HG02623 (cell line): ENCODE results near the gene IKBKE.

Experiments used
- ATAC-seq: cut with Tn5 transposase; IDR thresholded peaks from one replicate; pipeline ENCODE4 v1.9.1; 2021; ENCODE audit warnings: moderate library complexity; ENCODE audit not compliant: unreplicated experiment

IKBKE gene

DNA sequence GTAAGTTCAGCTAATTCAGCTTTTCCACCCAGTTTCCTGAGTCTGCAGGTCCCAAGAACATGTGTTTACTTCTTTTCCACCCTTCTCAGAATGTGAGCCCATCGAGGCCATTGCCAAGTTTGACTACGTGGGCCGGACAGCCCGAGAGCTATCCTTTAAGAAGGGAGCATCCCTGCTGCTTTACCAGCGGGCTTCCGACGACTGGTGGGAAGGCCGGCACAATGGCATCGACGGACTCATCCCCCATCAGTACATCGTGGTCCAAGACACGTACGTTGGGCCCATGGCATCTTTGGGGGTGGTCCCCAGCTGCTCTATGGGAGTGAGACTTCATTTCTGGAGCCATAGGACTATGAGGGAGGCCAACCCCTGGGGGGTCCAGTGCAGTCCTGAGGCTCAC is 17.2 kb upstream of the IKBKE start:
- ATAC-seq, result no peak

DNA sequence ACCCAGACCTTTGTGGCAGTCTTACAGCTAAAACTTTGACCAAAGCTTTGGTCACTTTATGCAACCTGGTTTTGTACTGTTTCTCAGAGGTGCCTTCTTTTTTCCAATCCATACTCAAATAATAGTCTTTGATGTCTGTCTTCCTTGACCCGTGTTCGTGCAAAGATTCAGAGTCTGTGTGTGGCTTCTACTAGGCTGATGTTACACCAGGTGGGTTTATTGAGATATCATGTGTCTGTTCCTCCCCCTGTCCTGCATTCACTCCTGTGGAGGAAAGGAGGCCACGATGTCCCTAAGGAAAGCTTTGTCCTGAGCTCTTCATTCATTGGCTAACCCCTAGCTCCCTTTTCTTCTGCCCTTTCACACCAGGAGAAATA is 15.0 kb upstream of the IKBKE start:
- ATAC-seq, result no peak

DNA sequence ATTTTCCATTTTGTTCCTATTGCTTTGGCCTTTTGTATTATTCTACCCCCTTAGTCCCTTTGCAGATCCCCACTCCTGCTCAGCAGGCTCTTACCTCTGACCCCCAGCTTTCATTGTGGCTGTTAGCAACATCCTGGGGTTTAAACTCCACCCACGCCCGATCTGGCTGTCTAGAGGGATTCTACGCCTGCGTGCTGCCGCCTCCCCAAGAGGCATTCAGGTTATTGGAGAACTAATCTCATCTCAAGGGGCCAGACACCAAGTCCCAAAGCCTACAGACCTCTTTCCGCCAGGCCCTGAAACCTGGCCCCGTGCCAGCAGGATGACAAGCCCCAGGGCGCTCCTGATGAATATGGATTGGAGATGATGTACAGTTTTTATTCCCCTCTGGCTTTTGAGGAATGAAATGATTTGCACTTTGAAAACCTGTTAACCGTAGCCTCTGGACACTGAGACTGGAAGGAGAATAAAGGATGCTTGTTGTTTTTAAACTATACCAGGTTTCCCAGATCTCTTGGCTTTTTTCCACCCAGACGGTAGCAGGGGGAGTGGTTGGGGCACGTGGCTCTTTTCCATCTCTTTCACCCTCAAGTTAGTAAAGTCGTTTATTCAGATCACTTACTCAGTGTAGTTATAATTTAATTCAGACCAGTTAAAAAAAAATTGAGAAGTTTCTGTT is 14.5 kb upstream of the IKBKE start:
- no peak for ATAC-seq

DNA sequence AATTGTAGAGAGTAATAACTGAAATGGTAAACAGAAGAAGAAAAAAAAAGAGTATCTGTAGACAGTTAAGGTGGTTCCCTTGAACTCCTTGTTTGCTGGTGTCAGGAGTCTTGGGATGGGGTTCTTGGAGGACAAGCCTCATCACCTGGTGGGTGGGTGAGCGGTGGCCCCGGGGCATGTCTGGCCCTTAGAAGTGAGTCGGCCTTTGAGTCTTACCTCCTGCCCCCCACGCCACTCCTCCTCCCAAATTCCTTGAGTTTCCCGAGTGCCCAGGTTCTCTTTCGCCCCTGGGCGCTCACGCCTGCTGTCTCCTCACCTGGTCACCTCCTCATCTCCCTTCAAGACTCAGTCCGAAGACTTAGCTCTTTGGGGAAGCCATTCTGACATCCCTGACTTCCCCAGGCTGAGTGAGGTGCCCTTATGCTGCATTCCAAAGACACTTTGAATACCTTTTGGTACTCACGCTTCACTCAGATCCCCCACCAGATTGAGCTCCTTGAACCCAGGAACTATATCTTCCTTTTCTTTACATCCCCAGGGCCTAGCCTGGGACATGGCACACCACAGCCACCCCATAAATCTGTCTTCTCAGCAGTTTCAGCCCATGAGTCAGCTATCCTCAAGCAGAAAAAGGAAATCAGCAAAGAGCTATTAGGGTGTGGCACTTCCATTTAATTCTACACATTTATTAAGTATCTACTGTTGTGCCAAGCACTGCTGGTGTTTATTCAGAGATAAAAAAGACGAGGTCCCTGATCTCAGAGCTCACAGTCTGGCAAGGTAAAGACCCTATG is 13.5 kb upstream of the IKBKE start:
- no peak for ATAC-seq

DNA sequence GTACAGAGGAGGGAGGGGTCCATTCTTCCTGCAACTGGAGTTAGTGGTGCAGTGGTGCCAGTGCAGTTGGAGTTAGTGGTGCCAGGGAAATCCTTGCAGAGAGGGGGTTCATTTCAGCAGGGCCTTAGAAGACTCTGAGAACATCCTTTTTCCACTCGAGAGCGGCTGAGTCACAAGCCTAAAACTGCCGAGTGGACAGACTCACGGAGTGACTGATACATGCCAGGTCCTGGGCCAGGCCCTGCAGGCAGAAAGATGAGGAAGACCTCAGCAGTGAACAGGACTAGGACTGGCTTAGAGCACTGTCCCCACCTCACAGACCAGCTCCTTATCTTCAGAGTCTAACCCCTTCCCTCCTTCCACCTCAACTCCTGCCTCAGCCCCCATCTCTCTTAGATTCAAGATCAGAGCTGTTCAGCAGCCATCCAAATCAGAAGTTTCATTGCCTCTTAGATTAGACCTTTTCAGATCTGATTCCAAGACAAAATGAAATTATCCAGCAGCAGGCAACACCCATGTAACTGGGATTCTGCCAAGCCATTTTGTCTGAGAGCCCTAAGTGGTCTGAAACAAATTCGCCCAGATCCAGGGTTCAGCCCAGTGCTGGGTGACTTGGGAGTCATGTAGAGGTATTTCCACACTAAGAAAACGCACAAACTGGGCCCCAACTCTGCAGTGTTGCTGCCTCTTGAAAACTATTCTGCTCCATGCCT is 12.7 kb upstream of the IKBKE start:
- no peak for ATAC-seq

DNA sequence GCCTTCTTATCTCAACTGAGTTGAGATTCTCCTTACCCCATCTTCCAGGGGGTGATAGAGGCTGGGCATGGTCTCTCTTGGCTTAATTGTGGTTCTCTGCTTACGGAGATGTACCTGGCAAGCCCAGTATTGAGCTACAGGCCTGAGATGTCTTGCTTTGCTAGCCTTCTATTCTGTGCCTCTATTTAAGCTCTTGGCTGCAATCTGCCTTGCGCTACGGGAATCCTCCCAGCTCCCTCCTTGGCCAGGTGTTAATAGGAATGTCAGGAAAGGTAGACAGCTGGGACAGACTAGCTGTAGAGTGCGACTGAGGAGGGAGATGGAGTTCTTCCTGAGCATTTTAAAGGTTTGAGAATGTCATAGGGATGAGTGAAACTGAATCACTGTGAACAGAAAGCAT is 10.6 kb upstream of the IKBKE start:
- no peak for ATAC-seq

DNA sequence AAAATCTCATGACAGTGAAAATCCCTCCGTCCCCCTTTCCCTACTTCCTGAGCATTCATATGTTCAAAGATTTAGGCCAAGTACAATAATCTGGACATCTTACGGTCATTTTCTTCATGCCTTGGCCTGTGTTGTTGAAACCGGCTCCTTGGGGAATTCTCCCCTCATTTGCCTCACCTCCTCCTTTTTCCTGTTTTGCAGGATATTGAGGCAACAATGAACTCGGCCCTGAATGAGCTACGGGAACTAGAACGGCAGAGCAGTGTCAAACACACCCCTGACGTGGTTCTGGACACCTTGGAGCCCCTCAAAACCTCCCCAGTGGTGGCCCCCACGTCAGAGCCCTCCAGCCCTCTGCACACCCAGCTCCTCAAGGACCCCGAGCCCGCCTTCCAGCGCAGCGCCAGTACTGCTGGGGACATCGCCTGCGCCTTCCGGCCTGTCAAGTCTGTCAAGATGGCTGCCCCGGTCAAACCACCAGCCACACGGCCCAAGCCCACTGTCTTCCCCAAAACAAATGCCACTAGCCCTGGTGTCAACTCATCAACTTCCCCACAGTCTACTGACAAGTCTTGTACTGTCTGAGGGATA is 9.3 kb upstream of the IKBKE start:
- ATAC-seq, result no peak

DNA sequence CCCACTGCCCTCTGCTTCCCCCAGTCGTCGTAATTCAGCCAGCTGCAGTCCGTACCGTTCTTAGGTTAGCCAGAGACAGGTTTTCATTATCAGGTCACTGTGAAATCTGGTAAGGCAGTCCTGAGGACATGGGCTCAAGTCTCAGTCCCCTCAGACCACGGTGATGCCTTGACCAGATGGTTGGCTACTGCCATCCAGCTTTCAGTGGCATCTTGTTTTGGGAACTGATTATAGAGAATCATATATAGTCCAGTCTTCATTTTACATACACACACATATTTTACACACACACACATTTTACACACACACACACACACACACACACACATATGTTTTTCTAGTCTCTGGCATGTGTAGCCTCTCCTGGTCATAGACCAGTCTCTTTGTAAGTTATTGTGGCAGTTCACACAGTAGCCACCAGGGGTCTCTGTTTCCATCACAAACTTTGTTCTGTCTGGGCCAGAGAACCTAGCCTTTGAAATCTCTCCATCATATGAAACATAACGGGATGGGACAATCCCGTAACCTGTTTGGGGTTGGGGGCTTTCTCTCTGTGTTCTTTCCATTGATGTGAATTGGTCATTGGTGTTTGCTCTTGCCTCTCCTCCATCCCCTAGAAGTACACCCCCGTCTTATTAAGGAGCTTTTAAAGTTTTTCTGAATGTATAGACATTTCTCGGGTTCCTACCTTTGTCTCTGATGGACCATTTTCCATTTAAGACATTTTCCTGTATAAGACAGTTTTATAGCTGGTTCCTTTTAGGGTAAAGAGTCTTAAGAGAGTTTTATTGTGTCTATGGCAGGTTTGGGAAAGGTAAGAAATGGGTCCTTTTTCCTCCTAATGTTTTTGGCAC is 8.4 kb upstream of the IKBKE start:
- ATAC-seq, result no peak

DNA sequence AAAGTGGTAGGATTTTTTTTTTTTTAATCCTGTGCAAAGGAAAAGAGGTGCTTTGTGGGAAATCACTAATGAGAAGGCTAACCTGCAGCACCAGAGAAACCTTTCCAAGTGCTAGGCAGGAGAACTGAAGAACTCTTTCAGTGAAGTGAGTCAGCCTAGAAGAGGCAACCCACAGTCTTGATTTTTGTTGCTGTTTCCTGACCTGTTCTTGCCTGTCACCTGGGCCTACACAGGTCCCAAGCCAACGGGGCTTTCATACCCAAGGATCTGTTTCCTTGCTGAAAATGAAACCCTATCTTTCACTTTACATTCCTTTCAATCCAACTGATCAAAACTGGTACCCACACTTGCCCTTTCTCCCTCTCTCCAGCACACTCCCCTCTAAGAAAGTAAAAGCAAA is 7.1 kb upstream of the IKBKE start:
- ATAC-seq, result no peak

DNA sequence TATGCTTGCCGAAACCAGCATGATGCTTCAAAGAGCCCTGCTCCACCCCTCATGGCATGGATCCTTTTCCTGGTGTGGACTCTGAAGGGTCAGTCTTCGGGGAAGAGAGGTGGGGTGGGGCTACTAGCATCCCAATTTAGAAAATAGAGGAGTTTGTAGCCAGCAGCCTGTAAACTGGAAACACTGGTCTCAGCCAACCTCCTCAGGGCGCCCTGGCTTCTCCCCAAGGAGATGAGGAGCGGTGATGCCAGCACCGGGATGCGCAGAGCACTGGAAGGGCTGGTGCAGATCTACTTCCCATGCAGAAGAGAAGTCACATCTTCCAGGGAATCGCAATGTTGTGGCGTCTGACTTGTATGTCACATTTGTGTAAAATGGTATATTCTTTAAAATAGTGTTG is 6.4 kb upstream of the IKBKE start:
- no peak for ATAC-seq

DNA sequence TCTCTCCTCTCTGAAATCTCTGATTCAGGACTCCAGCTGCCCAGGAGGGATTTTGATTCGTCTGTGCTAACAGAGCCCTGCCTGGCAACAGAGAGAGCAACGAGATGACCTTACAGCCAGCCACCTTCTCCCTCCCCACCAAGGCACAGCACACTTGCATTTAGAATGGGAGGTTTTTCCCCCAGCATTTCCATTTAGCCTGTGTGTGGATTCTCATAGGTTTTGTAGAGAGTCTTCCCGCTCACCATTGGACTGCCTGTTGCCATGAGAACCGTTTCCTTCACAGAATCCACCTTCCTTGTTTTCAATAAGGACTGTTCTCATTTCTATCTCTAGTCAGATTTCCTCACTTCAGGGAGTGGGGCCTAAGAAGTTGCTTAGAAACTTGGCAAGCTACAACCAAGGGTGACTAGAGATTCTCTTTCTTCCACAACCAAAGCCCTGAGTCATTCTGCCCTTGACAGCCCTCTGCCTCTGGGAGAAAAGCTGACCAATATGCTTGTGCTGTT is 5.8 kb upstream of the IKBKE start:
- no peak for ATAC-seq

DNA sequence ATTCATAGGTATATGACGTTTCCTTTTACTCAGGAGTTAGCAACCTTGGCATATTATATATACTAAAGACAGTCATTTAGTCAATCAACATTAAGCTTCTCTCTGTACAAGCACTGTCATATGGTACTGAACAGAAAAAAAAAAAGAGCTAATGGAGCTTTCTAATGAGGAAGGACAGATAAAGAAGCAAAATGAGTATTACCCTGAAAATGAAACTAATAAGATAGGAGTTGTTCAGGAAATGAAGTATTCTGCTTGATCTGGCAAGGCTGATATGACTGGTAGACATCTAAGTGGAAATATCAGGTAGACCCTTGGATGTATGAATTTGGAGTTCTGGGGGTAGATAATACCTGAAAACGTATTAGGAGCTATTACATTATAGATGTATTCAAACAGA is 4.3 kb upstream of the IKBKE start:
- no peak for ATAC-seq

DNA sequence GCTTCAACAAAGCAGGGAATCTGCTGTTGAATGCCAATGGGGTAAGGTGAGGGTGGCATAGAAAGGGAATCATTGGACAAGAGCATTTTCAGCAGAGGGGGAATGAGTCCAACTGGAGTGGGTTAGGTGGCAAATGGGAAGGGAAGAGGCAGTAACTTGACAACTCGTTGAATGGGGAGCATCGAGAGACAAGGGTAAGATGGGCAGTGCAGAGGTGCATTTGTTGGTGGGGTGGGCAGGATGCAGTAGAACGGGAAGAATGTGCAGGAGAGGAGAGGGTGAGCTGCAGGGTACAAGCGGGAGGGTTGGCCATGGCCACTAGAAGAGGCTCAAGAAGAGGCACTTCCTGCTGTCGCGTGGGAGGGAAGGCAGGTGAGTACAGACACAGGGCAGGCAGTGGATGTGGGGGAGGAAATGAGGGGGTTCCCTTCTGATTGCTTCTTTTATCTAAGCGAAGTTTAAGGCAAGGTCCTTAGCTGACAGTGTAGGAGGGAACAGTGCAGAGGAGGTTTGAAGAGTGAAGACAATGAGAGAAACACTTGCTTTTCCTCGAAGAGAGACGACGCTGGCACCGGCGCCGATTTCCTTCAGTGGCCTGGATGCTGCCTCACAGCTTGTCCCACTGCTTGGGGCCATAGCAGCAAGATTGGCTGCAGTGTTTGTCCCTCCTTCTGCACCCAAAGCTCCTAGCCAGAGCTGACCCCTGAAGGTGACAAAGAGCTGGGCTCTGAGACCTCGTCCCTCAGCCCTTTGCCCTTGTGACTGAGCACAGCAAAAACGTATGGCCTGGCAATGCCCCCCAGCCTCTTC is 3.2 kb upstream of the IKBKE start:
- no peak for ATAC-seq

DNA sequence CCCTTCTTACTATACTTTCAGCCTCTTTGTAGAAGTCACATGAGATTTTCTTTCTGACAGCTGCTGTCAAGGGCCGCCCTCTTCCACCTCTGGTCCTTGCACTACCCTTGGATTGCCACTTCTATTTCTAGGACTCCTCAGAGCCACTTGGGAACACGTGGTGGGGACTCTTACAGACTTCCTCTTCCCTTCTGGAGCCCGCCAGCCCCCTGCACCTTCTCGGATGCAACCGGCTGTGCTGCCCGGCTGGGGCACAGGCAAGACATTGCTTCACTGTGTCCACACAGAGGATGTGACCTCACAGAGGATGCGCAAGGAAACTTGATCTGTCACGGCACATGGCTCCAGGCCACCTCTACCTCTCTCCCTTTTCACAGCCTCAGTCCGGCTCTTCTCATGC is 2.4 kb upstream of the IKBKE start:
- ATAC-seq, result no peak

DNA sequence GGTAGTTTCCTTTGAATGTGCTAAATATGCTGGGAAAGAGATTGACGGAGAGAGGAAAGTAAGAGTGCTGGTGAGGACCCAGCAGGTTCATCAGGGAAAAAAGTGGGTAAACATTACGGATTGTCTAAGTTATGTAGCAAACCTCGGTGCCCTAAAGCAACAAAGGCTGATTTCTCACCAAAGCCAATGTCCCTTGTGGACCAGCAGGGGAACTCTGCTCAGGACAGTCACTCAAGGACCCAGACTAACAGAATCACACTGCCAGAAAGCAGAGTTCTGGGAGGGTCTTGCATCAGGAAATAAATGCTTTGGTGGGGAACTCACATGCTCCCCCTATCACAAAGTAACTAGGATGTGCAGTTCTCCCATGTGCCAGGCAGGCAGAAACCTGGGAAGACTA is 1.7 kb upstream of the IKBKE start:
- no peak for ATAC-seq

DNA sequence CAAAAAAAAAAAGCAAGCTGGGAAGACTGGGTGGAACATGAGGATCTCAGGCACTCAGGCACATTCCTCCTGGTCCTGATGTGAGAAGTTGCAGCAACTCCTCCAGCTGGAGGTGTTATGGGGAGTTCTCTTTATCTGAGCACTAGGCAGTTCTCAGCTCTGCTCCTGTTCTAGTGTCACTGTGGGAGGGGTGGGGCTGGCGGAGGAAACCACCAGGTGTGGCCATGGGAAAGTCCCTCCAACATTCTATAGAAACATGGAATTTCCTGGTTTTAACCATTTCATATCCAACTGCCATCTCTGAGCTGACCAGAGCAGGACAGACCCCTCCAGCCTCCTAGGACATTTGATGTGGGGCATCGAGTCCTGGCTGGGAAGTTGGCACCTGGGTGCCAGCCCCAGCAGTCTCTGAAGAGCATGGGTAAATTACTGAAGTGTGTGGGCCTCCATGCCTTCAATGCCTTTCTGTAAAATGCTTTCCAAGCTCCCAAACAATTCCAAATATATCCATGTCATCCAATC is 804 bp upstream of the IKBKE start:
- no peak for ATAC-seq

DNA sequence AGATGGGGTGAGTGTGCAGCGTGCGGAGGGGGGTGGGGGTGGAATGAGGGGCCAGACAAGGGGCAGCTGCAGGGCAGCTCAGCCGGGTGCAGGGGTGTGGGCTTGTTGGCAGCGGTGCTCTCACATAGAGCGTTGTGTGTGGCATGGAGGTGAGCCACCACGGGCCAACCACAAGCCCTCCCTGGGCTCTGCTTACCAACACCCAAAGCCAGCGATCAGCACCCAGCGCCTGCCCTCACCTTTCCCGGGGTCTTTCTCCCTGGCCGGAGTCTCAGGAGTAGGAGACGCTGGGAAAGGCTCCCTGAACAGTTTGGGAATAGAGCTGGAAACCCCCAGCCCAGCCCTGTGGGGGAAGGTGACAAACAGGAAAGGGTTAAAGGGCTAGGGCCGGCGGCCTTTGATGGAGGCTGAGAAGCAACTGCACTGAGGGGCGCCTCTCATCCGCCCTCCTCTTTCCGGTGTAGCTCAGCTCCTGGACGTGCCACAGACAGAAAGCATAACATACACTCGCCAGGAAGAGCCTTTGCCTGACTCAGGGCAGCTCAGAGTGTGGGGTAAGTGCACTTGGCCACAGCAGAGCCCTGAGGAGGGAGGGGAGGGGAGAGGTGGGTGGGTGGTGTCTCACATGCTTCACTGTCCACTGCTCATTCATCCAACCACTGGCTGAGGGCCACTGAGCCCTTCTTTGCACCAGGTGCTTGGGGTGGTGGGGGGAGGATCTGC is 577 bp downstream of the IKBKE start:
- ATAC-seq, result no peak

DNA sequence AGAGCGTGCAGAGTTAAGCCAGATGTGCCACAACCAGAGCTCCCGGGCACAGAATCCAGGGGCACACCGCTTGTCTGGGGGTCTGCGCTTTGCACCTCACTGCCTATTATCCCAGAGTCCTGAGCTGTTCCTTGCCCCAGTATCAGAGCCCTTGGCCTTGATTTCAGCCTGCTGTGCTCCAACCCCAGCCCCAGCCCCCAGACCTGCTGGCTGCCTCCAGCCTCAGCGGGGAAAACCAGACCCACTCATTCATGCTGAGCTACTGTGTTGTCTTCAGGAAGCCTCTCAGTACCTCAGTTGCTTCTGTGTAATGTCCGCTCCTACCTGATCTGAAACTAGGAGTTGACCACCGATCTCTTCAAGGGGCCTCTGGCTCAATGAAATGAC is 1.1 kb downstream of the IKBKE start:
- no peak for ATAC-seq

DNA sequence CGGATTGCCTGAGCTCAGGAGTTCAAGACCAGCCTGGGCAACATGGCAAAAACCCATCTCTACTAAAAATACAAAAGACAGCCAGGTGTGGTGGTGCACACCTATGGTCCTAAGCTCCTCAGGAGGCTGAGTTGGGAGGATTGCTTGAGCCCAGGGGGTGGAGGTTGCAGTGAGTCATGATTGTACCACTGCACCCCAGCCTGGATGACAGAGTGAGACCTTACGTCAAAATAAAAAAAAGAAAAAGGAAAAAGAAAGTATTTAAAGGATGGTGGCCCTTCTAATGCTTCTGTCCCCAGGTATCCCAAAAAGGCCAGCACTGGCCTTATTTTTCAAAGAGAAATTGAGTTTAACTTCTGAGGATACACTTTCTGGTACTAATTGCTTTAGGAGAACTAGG is 1.7 kb downstream of the IKBKE start:
- no peak for ATAC-seq
